ENCODE measurements around the gene SYNPO2.
"Not testable (repeated sequence)": the region's sequence is repeated elsewhere in the genome, so short reads cannot be mapped to it uniquely, and the experiment has no call there.

GRCh38 chr4:119067125-119067524, 178.5 kb downstream of the SYNPO2 start:
- TF ChIP-seq EZH2 (IDR thresholded peaks at IDR 0.05; ENCODE audit: low read length); CTCF (optimal IDR thresholded peaks at IDR 0.05 in 1 of 3, IDR thresholded peaks at IDR 0.05 in 1 of 3, conservative IDR thresholded peaks at IDR 0.05 in 1 of 3; ENCODE audit: extremely low read depth in 1 of 3, insufficient read depth in 2 of 3, low read length in 3 of 3): not testable (repeated sequence)
